ENCODE measurements around the gene EIF4B. TPM values are rescaled to one million over a fixed set of nuclear protein-coding genes. Genes with fewer than 3 reads are reported as not detected.

Gene EIF4B
- total RNA-seq, 5 donors from 2014 or later (not counting 1 experiment from before 2014, with no cell fraction given), result 710 to 755 (median 729) TPM

GRCh38 chr12:53046655-53047220 lies 40.5 kb downstream of the EIF4B start:
- no peaks in the 10 kb centered on the region for H3K36me3 Mint-ChIP-seq
- ChIA-PET CTCF (interaction anchor here (1.0 to 1.1 kb wide), 2 partner anchors 9 to 31 kb away, joined by 3 read pairs; no protein-coding TSS in a partner anchor), POLR2A (interaction anchor here in 1 of 2 donors (0.6 kb wide), 1 partner anchor 41 kb away, joined by 5 read pairs; no protein-coding TSS in a partner anchor)
- H3K27me3 Mint-ChIP-seq, result no peaks in the 10 kb centered on the region
- H3K9me3 Mint-ChIP-seq, result no peaks in the 10 kb centered on the region
- peak overlapping the region; percentile 91 to 94 (median 92) for H3K4me3 Mint-ChIP-seq
- Histone ChIP-seq H3K27me3 (replicated peaks in 1 of 2; ENCODE audit: control insufficient read depth in 2 of 2, extremely low read depth in 1 of 2, insufficient read depth in 2 of 2, low read length in 1 of 2) (peaks cover 0 to 6% of the 10 kb centered on the region in 2 experiments), H3K36me3 (ENCODE audit: control insufficient read depth in 2 of 2, extremely low read depth in 1 of 2, insufficient read depth in 1 of 2, low read length in 1 of 2) (peaks cover 0 to 2% of the 10 kb centered on the region in 2 donors), H3K4me3 (ENCODE audit: control insufficient read depth in 1 of 2, extremely low read depth in 1 of 2, low read length in 1 of 2) (peak overlapping the region; percentile 79 to 84), H3K4me1 (ENCODE audit: control insufficient read depth in 1 of 2, extremely low read depth in 1 of 2, insufficient read depth in 2 of 2, low read length in 2 of 2) (peaks cover 6 to 28% of the 10 kb centered on the region in 2 experiments), H3K9me3 (no peaks in the 10 kb centered on the region), H3K27ac (ENCODE audit: low read length) (peak overlapping the region; percentile 76)
- ATAC-seq (replicated peaks in 1 of 4), result peak; percentile 21 to 45 (median 24)
- 1% methylated on average over 15 of the region's 44 CpGs for WGBS (ENCODE audit: insufficient coverage)
- H3K27ac Mint-ChIP-seq, result peak overlapping the region; percentile 87 to 93
- peaks cover 11 to 20% (median 14%) of the 10 kb centered on the region in 3 donors for H3K4me1 Mint-ChIP-seq
- DNase-seq, result peak in 20 of 35 experiments; percentile 9 to 52 (median 30)

- Histone ChIP-seq H3K9me3 (no peaks in the 10 kb centered on the region), H3K4me1 (ENCODE audit: control insufficient read depth in 1 of 2, extremely low read depth in 1 of 2, insufficient read depth in 2 of 2, low read length in 2 of 2) (peaks cover 6 to 28% of the 10 kb centered on the region in 2 experiments), H3K27ac (ENCODE audit: low read length) (peak overlapping the region; percentile 76), H3K4me3 (ENCODE audit: control insufficient read depth in 1 of 2, extremely low read depth in 1 of 2, low read length in 1 of 2) (peak overlapping the region; percentile 44 to 84), H3K36me3 (ENCODE audit: control insufficient read depth in 2 of 2, extremely low read depth in 1 of 2, insufficient read depth in 1 of 2, low read length in 1 of 2) (peaks cover 0 to 2% of the 10 kb centered on the region in 2 donors), H3K27me3 (replicated peaks in 1 of 2; ENCODE audit: control insufficient read depth in 2 of 2, extremely low read depth in 1 of 2, insufficient read depth in 2 of 2, low read length in 1 of 2) (peaks cover 0 to 6% of the 10 kb centered on the region in 2 experiments)
- ChIA-PET POLR2A (interaction anchor here (0.6 kb wide), 3 partner anchors 42 to 626 kb away, joined by 4 to 5 read pairs (median 5); no protein-coding TSS in a partner anchor), CTCF (interaction anchor here (0.5 to 1.1 kb wide), 5 partner anchors 9 to 32 kb away, joined by 3 to 7 read pairs (median 3); partner anchors contain the start of gene SPRYD3 (in 1 of the 2))
- Mint-ChIP-seq H3K36me3 (no peaks in the 10 kb centered on the region), H3K9me3 (no peaks in the 10 kb centered on the region), H3K4me3 (peak overlapping the region; percentile 51 to 91 (median 54)), H3K4me1 (peaks cover 11 to 20% (median 14%) of the 10 kb centered on the region in 3 donors), H3K27me3 (no peaks in the 10 kb centered on the region), H3K27ac (peak overlapping the region; percentile 55 to 82)
- ATAC-seq (replicated peaks in 1 of 4) (peak; percentile 79 to 87 (median 82)), DNase-seq (peak in 34 of 35 experiments; percentile 24 to 87 (median 54))
- WGBS (ENCODE audit: insufficient coverage), result under 1% methylated on average over 77 of the region's 94 CpGs
Observed at GRCh38 chr12:53047221-53048032, 41.2 kb downstream of the EIF4B start.

- peak in 1 of 35 experiments; percentile 23 for DNase-seq
- ATAC-seq (replicated peaks in 1 of 4), result no peak
- 100% methylated on average over 4 of the region's 10 CpGs for WGBS (ENCODE audit: insufficient coverage)
- Histone ChIP-seq H3K36me3 (ENCODE audit: control insufficient read depth in 2 of 2, extremely low read depth in 1 of 2, insufficient read depth in 1 of 2, low read length in 1 of 2) (no peaks in the 10 kb centered on the region), H3K9me3 (no peaks in the 10 kb centered on the region), H3K4me3 (ENCODE audit: control insufficient read depth in 1 of 2, extremely low read depth in 1 of 2, low read length in 1 of 2) (peak overlapping the region in 1 of 2 donors; percentile 40), H3K27me3 (replicated peaks in 1 of 2; ENCODE audit: control insufficient read depth in 2 of 2, extremely low read depth in 1 of 2, insufficient read depth in 2 of 2, low read length in 1 of 2) (peaks cover 0 to 6% of the 10 kb centered on the region in 2 experiments), H3K4me1 (ENCODE audit: control insufficient read depth in 1 of 2, extremely low read depth in 1 of 2, insufficient read depth in 2 of 2, low read length in 2 of 2) (peaks cover 6 to 29% of the 10 kb centered on the region in 2 experiments), H3K27ac (ENCODE audit: low read length) (peak overlapping the region; percentile 71)
- ChIA-PET CTCF (interaction anchor here (0.5 to 1.5 kb wide), 6 partner anchors 10 to 31 kb away, joined by 3 to 7 read pairs (median 3); partner anchors contain the start of gene SPRYD3 (in 1 of the 2)), POLR2A (interaction anchor here in 1 of 2 donors (0.6 kb wide), 2 partner anchors 55 to 626 kb away, joined by 4 to 5 read pairs; no protein-coding TSS in a partner anchor)
- Mint-ChIP-seq H3K36me3 (no peaks in the 10 kb centered on the region), H3K9me3 (no peaks in the 10 kb centered on the region), H3K27ac (peak overlapping the region; percentile 46 to 82), H3K4me3 (peak overlapping the region; percentile 49 to 60 (median 54)), H3K4me1 (peaks cover 11 to 20% (median 14%) of the 10 kb centered on the region in 3 donors), H3K27me3 (no peaks in the 10 kb centered on the region)
Observed at GRCh38 chr12:53048033-53048779, 42.0 kb downstream of the EIF4B start.

GRCh38 chr12:53048780-53049401 lies 42.6 kb downstream of the EIF4B start:
- Mint-ChIP-seq H3K27ac (peak overlapping the region; percentile 55 to 61), H3K36me3 (no peaks in the 10 kb centered on the region), H3K4me3 (peak overlapping the region in 1 of 3 donors; percentile 60), H3K4me1 (peaks cover 17 to 25% (median 19%) of the 10 kb centered on the region in 3 donors), H3K9me3 (no peaks in the 10 kb centered on the region), H3K27me3 (no peaks in the 10 kb centered on the region)
- Histone ChIP-seq H3K9me3 (no peaks in the 10 kb centered on the region), H3K36me3 (ENCODE audit: control insufficient read depth in 2 of 2, extremely low read depth in 1 of 2, insufficient read depth in 1 of 2, low read length in 1 of 2) (no peaks in the 10 kb centered on the region), H3K4me3 (ENCODE audit: control insufficient read depth in 1 of 2, extremely low read depth in 1 of 2, low read length in 1 of 2) (no peak overlapping the region), H3K27me3 (replicated peaks in 1 of 2; ENCODE audit: control insufficient read depth in 2 of 2, extremely low read depth in 1 of 2, insufficient read depth in 2 of 2, low read length in 1 of 2) (peaks cover 0 to 6% of the 10 kb centered on the region in 2 experiments), H3K27ac (ENCODE audit: low read length) (no peak overlapping the region), H3K4me1 (ENCODE audit: control insufficient read depth in 1 of 2, extremely low read depth in 1 of 2, insufficient read depth in 2 of 2, low read length in 2 of 2) (peaks cover 8 to 36% of the 10 kb centered on the region in 2 experiments)
- DNase-seq (peak in 2 of 35 experiments; percentile 13 to 19), ATAC-seq (replicated peaks in 1 of 4) (no peak)
- CTCF ChIA-PET, result interaction anchor here in 1 of 2 donors (1.5 kb wide), 1 partner anchor 14 kb away, joined by 3 read pairs; no protein-coding TSS in a partner anchor
- WGBS (ENCODE audit: insufficient coverage), result 96% methylated on average over 3 of the region's 6 CpGs
- POLR2A ChIA-PET, result no interaction called here

- no peak within 1 kb of the TSS for H3K4me3 Mint-ChIP-seq
- CTCF ChIA-PET, result no interaction called here
Observed at GRCh38 chr12:53049571-53050318, 43.5 kb downstream of the EIF4B start, which contains the start of gene TNS2. TSS of gene TNS2 (plus strand) at chr12:53050065. CDS start at chr12:53050186, 121 bp downstream.

More at GRCh38 chr12:53049571-53050318, 43.5 kb downstream of the EIF4B start, which contains the start of gene TNS2:
- H3K4me1 ChIP-seq (ENCODE audit: control insufficient read depth in 1 of 2, extremely low read depth in 1 of 2, insufficient read depth in 2 of 2, low read length in 2 of 2), result peaks cover 9 to 43% of the 10 kb centered on the region in 2 experiments
- no peaks in the 10 kb centered on the region for H3K36me3 Mint-ChIP-seq
- no peak within 1 kb of the TSS for H3K27ac ChIP-seq (ENCODE audit: low read length)
- 69% methylated on average over 7 of the region's 20 CpGs for WGBS (ENCODE audit: insufficient coverage)
- POLR2A ChIA-PET, result no interaction called here
- no peak within 1 kb of the TSS for H3K4me3 ChIP-seq (ENCODE audit: control insufficient read depth in 1 of 2, extremely low read depth in 1 of 2, low read length in 1 of 2)
- no peaks in the 10 kb centered on the region for H3K27me3 Mint-ChIP-seq
- DNase-seq (no peak), ATAC-seq (replicated peaks in 1 of 4) (no peak)
- peaks cover 0 to 2% of the 10 kb centered on the region in 2 experiments for H3K27me3 ChIP-seq (replicated peaks in 1 of 2; ENCODE audit: control insufficient read depth in 2 of 2, extremely low read depth in 1 of 2, insufficient read depth in 2 of 2, low read length in 1 of 2)
- no peaks in the 10 kb centered on the region for H3K36me3 ChIP-seq (ENCODE audit: control insufficient read depth in 2 of 2, extremely low read depth in 1 of 2, insufficient read depth in 1 of 2, low read length in 1 of 2)
- H3K9me3 ChIP-seq, result no peaks in the 10 kb centered on the region
- H3K27ac Mint-ChIP-seq, result peak within 1 kb of the TSS; percentile 55 to 61
- no peaks in the 10 kb centered on the region for H3K9me3 Mint-ChIP-seq
- peaks cover 21 to 26% (median 24%) of the 10 kb centered on the region in 3 donors for H3K4me1 Mint-ChIP-seq

Measured in T-cell (primary cell).